Fibroblast of lung (primary cell): ENCODE measurements around the gene KIF5A. TPM values are rescaled to one million over a fixed set of nuclear protein-coding genes. Genes with fewer than 3 reads are reported as not detected.

Experiments used
- DNase-seq, 2 donors: peaks; one replicate each; pipeline versions ENCODE4 v3.0.0 to v3.0.0-alpha.2; 2010; ENCODE audit warnings: low read depth in 2 of 2
- H2AFZ ChIP-seq: 2 replicates; pipeline ENCODE4 v1.5.1; 2012; ENCODE audit warnings: low read length, control low read depth, inconsistent platforms
- H3K27ac ChIP-seq: 2 replicates; pipeline ENCODE4 v1.5.1; 2011; ENCODE audit warnings: low read length, control low read depth; ENCODE audit not compliant: insufficient read depth
- H3K27me3 ChIP-seq: 2 replicates; pipeline ENCODE4 v1.5.1; 2011; ENCODE audit warnings: mild to moderate bottlenecking, low read length; ENCODE audit not compliant: control insufficient read depth, insufficient read depth
- H3K36me3 ChIP-seq: 2 replicates; pipeline ENCODE4 v1.5.1; 2011; ENCODE audit warnings: low read length; ENCODE audit not compliant: control insufficient read depth, insufficient read depth
- H3K4me1 ChIP-seq: 2 replicates; pipeline ENCODE4 v1.5.1; 2011; ENCODE audit warnings: low read length; ENCODE audit not compliant: control insufficient read depth, insufficient read depth; ENCODE audit errors: extremely low read depth
- H3K4me2 ChIP-seq: 2 replicates; pipeline ENCODE4 v1.5.1; 2011; ENCODE audit warnings: low read length, control low read depth; ENCODE audit not compliant: insufficient read depth; ENCODE audit errors: extremely low read depth
- H3K4me3 ChIP-seq, 4 experiments: fragments of 200-600 bp in 1 of 4; sonication (generic) in 1 of 4; replicated peaks in 1 of 4; 2 replicates each; pipeline ENCODE4 v1.5.1; 2011 to 2016; ENCODE audit warnings: low read length in 4 of 4, low read depth in 3 of 4, mild to moderate bottlenecking in 3 of 4, control low read depth in 2 of 4, inconsistent platforms in 1 of 4, mixed read lengths in 1 of 4; ENCODE audit not compliant: insufficient read depth in 1 of 4; ENCODE audit errors: control extremely low read depth in 1 of 4
- H3K79me2 ChIP-seq: 2 replicates; pipeline ENCODE4 v1.5.1; 2012; ENCODE audit warnings: mild to moderate bottlenecking, low read length, inconsistent platforms; ENCODE audit not compliant: control insufficient read depth, insufficient read depth
- H3K9ac ChIP-seq: 2 replicates; pipeline ENCODE4 v1.5.1; 2011; ENCODE audit warnings: mild to moderate bottlenecking, low read length, control low read depth; ENCODE audit not compliant: insufficient read depth
- H3K9me3 ChIP-seq: 2 replicates; pipeline ENCODE4 v1.5.1; 2012; ENCODE audit warnings: low read depth, low read length; ENCODE audit not compliant: control insufficient read depth, insufficient read depth
- H4K20me1 ChIP-seq: 2 replicates; pipeline ENCODE4 v1.5.1; 2011; ENCODE audit warnings: low read length; ENCODE audit not compliant: control insufficient read depth, insufficient read depth; ENCODE audit errors: extremely low read depth
- EZH2 ChIP-seq: IDR thresholded peaks from 2 replicates; pipeline ENCODE4 v1.5.1; 2012; ENCODE audit warnings: low read length, control low read depth, mild to moderate bottlenecking; ENCODE audit errors: missing control alignments
- polyA plus RNA-seq, 2 donors: library from polyadenylated mRNA; depleted of rRNA in 1 of 2; stranded (reverse) in 1 of 2; unstranded in 1 of 2; fragments of >200 nt; gene quantifications; 2 replicates each; pipeline ENCODE4 v1.2.1, GENCODE V29; 2011 to 2012; ENCODE audit warnings: missing spikeins in 1 of 2
- total RNA-seq: library from RNA; depleted of rRNA; stranded (reverse); fragments of >200 nt; gene quantifications from 2 replicates; pipeline ENCODE4 v1.2.1, GENCODE V29; 2014
- TF ChIP-seq, protein P1 (sequence below), 2 donors: IDR thresholded peaks in 1 of 2; conservative IDR thresholded peaks in 1 of 2; 1 replicate in 1 of 2; 2 replicates in 1 of 2; pipeline ENCODE4 v1.5.1; 2011 to 2012; ENCODE audit warnings: low read length in 2 of 2, control low read depth in 1 of 2, inconsistent platforms in 1 of 2, low read depth in 1 of 2, mild to moderate bottlenecking in 1 of 2

KIF5A gene
- total and polyA plus RNA-seq, 2 donors (not counting 1 experiment from before 2014, with no cell fraction given) = 0.53 to 1.3 TPM

DNA sequence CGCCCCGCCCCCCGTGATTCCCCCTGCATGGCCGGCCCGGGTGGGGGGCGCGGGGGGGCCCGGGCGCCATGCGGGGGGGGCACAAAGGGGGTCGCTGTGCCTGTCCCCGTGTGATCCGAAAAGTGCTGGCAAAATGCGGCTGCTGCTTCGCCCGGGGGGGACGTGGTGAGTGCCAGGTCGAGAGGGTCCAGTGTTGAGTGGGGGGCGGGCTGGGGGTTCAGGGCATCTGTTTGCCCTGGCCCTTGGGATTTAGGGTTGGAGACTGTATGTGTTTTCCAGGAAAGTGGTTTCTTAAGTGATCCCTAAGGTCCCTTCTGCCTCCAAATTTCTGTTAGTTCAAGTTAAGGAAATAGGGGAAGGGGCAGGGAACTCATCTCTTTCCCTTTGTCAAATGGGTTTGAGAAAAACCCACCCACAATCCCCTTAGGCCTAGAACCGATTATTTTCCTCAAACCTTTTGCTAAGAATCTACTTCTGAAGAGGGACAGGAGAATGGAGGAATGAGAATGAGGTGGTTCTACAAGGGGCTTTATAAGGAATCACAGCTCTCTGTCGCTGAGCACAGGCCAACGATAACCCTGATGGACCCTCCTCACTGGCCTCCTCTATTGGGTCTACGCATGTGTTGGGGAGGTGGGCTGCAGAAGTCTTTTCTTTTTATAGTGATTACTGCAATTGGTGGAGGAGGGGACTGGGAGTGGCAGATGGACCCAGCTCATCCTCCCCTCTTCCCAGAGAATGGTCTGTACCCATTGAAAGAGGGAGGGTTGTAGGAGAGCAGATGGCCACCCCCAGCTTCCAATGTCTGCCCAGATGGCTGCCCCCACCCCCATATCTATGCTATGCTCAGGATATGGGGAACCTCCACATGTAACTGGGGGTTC is 62.2 kb downstream of the KIF5A start:
- Histone ChIP-seq H4K20me1 (no peaks in the 10 kb centered on the region), H2AFZ (no peak overlapping the region), H3K4me1 (peaks cover 8% of the 10 kb centered on the region), H3K9me3 (no peaks in the 10 kb centered on the region), H3K9ac (no peak overlapping the region), H3K4me2 (peak overlapping the region; percentile 62), H3K27me3 (no peaks in the 10 kb centered on the region), H3K27ac (no peak overlapping the region), H3K4me3 (peak overlapping the region; percentile 31 to 70 (median 47)), H3K36me3 (peaks cover 2% of the 10 kb centered on the region), H3K79me2 (no peaks in the 10 kb centered on the region)
- TF ChIP-seq, protein P1, sequence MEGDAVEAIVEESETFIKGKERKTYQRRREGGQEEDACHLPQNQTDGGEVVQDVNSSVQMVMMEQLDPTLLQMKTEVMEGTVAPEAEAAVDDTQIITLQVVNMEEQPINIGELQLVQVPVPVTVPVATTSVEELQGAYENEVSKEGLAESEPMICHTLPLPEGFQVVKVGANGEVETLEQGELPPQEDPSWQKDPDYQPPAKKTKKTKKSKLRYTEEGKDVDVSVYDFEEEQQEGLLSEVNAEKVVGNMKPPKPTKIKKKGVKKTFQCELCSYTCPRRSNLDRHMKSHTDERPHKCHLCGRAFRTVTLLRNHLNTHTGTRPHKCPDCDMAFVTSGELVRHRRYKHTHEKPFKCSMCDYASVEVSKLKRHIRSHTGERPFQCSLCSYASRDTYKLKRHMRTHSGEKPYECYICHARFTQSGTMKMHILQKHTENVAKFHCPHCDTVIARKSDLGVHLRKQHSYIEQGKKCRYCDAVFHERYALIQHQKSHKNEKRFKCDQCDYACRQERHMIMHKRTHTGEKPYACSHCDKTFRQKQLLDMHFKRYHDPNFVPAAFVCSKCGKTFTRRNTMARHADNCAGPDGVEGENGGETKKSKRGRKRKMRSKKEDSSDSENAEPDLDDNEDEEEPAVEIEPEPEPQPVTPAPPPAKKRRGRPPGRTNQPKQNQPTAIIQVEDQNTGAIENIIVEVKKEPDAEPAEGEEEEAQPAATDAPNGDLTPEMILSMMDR (conservative IDR thresholded peaks at IDR 0.05 in 1 of 2, IDR thresholded peaks at IDR 0.05 in 1 of 2; ENCODE audit: low read depth in 1 of 2, low read length in 2 of 2) = no peak
- no peak for TF ChIP-seq EZH2
- no peak for DNase-seq

DNA sequence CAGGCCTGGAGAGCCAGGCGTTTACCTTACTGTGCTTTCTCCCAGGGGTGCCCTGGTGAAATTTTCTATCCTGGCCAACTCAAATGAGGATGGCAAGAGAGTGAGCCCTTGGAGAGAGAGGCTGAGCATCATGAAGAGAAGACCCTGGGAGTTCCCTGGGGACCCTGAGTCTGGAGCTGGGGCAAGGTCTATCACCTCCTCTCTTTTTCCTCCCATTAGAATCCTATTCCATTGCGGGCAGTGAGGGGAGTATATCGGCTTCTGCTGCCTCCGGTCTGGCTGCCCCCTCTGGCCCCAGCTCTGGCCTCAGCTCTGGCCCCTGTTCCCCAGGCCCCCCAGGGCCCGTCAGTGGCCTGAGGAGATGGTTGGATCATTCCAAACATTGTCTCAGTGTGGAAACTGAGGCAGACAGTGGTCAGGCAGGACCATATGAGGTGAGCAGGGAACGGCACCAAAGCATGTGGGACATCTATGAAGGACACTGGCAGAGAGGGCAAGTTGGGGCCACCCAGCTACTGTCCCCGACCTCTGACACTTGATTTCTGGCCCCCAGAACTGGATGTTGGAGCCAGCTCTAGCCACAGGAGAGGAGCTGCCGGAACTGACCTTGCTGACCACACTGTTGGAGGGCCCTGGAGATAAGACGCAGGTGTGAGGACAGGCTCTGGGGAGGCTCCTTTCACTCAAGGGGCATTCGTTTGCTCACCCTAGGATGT is 63.0 kb downstream of the KIF5A start:
- Histone ChIP-seq H3K4me3 (no peak overlapping the region), H3K9ac (no peak overlapping the region), H3K36me3 (peaks cover 2% of the 10 kb centered on the region), H3K9me3 (no peaks in the 10 kb centered on the region), H4K20me1 (no peaks in the 10 kb centered on the region), H3K27me3 (no peaks in the 10 kb centered on the region), H3K4me2 (no peak overlapping the region), H3K4me1 (peaks cover 8% of the 10 kb centered on the region), H3K27ac (no peak overlapping the region), H2AFZ (no peak overlapping the region), H3K79me2 (no peaks in the 10 kb centered on the region)
- TF ChIP-seq, protein P1 (conservative IDR thresholded peaks at IDR 0.05 in 1 of 2, IDR thresholded peaks at IDR 0.05 in 1 of 2; ENCODE audit: low read depth in 1 of 2, low read length in 2 of 2) = no peak
- TF ChIP-seq EZH2 = no peak
- DNase-seq = no peak

DNA sequence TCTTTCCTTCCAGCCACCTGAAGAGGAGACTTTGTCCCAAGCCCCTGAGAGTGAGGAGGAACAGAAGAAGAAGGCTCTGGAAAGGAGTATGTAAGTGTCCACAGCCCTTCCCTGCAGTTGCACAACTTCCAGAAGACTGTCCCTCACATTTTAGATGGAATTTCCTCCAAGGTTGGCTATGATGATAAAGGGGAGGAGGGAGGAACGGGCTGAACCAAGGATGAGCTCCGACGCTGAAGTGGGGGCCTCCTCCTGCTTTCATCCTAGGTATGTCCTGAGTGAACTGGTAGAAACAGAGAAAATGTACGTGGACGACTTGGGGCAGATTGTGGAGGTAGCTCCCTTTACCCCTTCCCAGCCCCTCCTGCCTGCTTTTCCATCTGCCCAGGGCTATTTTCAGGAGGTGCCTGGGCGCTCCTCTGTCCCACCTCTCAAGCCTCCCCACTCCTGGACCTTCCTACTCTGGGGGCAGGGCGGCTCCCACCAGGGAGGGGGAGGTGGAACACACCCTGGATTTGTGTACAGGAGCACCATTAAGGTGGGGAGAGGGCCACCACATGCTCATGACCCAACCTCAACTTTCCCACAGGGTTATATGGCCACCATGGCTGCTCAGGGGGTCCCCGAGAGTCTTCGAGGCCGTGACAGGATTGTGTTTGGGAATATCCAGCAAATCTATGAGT is 63.7 kb downstream of the KIF5A start:
- Histone ChIP-seq H3K27me3 (no peaks in the 10 kb centered on the region), H3K27ac (no peak overlapping the region), H3K79me2 (no peaks in the 10 kb centered on the region), H3K9me3 (no peaks in the 10 kb centered on the region), H3K36me3 (no peaks in the 10 kb centered on the region), H3K4me1 (peaks cover 8% of the 10 kb centered on the region), H4K20me1 (no peaks in the 10 kb centered on the region), H2AFZ (no peak overlapping the region), H3K4me3 (no peak overlapping the region), H3K4me2 (no peak overlapping the region), H3K9ac (no peak overlapping the region)
- DNase-seq = no peak
- TF ChIP-seq, protein P1 (conservative IDR thresholded peaks at IDR 0.05 in 1 of 2, IDR thresholded peaks at IDR 0.05 in 1 of 2; ENCODE audit: low read depth in 1 of 2, low read length in 2 of 2) = no peak
- TF ChIP-seq EZH2 = no peak
